ENCODE results near the gene GPR150.

Gene GPR150
- total RNA-seq, result 0 to 1.7 (median 1.0) reads per million in 4 donors

DNA sequence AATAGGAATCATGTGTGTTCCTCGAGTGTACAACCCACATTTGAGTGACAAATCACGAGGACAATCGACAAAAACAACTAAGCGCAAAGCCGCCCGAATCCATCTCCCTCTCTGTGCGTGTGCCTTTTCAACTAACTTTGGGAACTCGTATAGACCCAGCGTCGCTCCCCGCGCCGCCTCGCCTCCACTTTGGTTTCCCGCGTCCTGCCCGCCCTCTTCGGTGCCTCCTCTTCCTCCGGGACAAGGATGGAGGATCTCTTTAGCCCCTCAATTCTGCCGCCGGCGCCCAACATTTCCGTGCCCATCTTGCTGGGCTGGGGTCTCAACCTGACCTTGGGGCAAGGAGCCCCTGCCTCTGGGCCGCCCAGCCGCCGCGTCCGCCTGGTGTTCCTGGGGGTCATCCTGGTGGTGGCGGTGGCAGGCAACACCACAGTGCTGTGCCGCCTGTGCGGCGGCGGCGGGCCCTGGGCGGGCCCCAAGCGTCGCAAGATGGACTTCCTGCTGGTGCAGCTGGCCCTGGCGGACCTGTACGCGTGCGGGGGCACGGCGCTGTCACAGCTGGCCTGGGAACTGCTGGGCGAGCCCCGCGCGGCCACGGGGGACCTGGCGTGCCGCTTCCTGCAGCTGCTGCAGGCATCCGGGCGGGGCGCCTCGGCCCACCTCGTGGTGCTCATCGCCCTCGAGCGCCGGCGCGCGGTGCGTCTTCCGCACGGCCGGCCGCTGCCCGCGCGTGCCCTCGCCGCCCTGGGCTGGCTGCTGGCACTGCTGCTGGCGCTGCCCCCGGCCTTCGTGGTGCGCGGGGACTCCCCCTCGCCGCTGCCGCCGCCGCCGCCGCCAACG, at the start of gene GPR150:
TSS of gene GPR150 (plus strand) at position 58 of the 840 bp plus-strand sequence. CDS start at position 247, 189 bp downstream.
- peak; percentile 37 to 72 (median 47) for DNase-seq

DNA sequence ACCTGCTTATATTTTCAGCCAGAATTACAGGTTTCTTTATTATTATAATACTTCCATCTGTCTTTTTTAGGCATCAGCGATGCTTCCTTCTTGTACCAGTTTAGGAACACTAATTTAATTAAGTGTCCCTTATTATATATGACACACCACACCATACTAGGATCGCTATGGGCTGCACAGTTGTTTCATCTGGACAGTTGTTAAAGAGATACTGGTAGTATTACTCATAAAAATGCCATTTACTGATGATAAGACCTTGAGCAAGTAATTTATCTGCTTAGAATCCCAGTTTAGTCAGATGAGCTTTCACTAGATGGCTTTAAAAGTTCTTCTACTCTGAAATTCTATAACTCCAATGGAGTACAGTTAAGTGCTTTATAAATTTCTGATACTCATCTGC, 47.9 kb upstream of the GPR150 start:
- no peak for DNase-seq

DNA sequence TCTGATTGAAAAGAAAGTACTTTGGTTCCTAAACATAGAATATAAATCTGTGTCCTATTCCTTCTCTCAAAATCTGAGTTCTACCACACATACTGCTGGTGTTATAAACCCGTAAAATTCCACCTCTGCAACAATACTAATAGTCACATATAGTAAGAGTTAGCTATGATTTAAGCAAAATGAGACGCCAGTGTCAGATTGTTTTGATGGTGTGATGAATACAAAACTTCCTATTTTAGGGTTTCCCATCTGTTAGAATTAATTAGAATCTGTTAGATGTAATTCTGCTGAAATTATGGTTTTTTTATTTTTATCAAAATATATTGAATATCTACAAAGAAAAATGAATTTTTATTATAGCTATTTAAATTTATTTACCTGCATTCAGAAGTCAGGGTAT, 38.3 kb upstream of the GPR150 start:
- no peak for DNase-seq

DNA sequence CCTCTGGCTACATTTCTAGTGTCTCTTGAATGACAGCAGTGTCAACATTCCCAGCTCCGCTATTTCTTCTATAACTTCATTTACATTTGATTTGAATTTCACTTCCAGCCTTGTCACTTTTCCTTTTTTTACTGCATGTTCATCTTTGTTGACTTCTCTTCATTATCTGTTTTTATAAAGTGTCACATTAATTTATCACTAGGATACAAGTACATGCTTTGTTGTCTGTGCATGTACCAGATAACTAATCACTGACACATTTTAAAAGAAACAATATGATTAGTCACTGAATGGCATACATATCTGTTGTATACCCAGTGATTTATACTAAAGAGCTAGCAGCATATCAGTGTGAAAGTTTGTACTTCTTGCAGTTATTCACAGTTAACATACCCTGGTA, 35.9 kb upstream of the GPR150 start:
- no peak for DNase-seq

DNA sequence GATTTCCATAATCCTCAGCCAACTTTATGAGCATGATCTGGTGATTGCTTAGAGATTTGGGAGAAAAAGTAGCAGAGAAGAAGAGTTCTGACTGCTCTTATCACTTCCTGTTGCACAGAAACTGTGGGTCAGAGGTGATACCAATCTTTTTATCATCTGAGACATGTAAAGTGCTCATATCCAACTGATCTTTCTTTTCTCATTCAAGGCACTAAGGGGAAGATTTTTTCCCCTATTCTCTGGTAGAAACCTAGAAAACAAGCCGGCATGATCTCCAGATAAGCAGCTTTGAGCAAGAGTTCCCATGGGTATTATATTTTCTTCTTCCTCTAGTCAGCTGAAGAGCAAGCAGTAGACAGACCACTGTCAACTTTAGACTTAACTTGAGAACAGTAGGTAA, 29.0 kb upstream of the GPR150 start:
- DNase-seq, result peak in 1 of 5 donors; percentile 37

DNA sequence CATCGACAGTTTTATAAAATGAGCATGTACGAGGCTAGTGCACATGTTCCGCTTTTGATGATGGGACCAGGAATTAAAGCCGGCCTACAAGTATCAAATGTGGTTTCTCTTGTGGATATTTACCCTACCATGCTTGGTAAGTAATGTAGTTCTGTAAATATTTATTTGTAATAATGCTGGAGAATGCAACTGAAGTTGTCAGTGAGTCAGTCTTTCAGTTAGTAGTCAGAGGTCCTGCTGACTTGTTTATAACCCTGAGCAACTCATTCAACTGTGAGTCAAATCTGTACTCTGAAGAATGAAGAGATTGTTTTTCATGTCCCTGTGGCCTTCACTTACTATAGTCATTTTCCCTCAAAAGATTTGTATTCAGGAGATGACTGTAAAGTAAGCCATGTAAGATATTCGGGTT, 28.4 kb upstream of the GPR150 start:
- peak in 1 of 5 donors; percentile 81 for DNase-seq

DNA sequence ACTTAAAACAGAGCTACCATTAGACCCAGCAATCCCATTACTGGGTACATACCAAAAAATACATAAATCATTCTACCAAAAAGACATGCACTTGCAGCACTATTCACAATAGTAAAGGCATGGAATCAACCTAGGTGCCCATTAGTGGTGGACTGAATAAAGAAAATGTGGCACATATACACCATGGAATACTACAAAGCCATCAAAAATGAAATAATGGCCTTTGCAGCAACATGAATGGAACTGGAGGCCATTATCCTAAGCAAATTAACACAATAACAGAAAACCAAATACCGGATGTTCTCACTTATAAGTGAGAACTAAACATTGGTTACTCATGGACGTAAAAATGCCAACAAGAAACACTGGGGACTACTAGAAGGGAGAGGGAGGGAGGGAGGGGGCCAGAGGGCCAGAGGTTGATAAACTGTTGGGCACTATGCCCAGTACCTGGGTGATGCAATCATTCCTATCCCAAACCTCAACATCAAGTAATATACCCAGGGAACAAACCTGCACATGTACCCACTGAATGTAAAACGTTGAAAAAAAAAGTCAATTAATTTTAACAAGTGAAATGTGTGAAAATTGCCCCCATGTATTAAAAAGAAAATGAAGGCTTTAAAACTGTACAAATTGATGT, 24.5 kb upstream of the GPR150 start:
- no peak for DNase-seq

DNA sequence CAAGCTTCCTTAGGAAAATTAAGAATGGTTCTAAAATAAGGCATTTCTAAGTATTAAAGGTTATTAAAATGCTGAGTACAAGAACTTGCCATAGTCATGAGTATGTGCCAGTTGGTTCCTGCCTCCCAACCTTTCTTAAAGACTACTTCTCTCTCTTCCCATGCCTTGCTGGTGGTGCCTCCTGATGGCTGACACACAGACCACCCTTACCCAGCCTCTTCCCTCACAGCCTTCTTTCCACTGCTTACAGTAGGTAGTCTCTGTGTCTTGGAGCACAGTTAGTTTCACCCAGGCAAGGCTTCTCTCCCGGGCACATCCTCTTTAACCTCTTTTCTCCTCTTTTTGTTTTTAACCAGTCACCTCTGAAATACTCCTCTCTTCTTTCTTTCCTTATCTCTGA, 20.6 kb upstream of the GPR150 start:
- DNase-seq, result no peak

DNA sequence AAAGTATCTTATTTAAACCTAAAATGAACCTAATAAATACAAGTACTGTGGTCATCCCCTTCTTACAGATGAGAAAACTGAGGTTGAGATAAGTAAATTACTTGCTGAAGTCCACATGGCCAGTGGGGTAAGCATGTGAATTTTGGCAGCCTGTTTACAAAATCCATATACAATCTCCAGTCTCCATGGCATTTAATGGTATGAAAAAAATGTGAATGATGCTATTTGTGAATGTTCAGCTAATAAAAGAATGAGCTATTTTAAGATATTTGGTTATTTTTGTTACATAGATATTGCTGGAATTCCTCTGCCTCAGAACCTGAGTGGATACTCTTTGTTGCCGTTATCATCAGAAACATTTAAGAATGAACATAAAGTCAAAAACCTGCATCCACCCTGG, 19.3 kb upstream of the GPR150 start:
- DNase-seq, result no peak

DNA sequence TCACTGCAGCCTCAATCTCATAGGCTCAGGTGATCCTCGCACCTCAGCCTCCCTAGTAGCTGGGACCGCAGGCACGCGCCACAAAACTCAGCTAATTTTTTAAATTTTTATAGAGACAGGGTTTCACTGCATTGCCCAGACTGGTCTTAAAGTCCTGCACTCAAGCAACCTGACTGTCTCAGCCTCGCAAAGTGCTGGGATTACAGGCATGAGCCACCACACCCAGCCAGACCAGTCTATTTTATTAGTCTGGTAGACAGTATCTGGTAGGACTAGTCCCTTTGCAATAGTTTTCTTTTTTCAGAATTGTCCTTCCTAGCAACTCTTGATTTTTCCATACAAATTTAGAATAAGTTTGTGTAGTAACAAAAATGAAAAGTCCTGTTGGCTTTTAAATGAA, 14.1 kb upstream of the GPR150 start:
- no peak for DNase-seq

DNA sequence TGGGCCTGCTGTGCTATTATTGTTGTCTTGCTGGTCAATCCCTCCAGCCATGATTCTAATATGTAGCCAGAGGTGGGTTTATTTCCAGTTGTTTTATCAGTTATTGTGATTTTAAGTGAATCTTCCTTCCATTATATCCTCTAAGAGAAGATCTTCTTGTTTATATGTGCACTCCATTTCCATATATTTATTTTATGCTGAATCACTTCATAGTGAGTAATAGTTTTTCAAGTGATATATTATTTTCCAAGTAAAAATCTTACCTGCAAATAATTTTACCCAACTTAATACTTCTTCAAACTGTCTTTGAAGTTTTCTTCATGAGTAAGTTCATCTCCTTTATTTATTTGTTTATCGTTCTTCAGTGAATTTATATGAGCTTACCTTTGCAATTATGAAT, 13.5 kb upstream of the GPR150 start:
- no peak for DNase-seq

DNA sequence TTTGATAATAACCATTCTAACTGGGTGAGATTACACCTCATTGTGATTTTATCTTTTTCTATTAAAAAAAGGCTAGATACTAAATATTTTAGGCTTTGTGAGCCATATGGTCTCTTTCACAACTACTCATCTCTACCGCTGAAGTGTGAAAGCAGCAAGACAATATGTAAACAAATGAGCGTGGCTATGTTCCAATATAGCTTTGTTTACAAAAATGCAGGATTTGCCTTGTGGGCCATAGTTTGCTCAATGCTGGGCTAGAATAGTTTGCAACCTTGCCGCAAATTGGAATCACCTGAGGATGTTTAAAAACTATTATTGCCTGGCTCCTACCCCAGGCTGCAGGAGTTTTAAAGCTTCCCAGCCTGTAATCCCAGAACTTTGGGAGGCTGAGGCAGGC, 10.2 kb upstream of the GPR150 start:
- no peak for DNase-seq

DNA sequence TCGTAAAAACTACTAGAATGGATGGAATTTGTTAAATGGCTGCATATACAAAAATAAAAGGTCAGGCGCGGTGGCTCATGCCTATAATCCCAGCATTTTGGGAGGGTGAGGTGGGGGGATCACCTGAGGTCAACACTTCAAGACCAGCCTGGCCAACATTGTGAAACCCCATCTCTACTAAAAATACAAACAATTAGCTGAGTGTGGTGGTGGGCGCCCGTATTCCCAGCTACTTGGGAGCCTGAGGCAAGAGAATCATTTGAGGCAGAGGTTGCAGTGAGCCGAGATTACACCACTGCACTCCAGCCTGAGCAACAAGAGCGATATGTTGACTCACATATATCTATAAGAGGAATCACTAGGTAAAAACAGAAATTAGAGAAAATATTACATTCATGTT, 9.3 kb upstream of the GPR150 start:
- DNase-seq, result no peak

DNA sequence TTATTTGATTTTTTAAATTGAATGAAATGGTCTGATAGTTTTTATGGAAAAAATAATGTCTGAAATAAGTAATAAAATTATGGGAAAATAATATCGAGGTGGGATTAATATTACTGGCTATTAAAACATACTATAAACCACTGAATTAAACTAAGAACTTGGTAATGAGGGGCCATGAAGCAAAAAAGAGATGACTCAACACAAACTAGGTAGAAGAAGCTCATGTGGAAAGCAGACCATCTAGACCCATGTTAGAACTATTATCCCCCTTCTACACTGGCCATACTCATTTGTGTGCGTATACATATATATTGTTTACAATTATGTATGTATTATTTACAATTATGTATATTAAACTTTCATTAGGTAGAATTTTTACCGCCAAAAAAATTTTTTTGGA, 8.5 kb upstream of the GPR150 start:
- DNase-seq, result no peak

DNA sequence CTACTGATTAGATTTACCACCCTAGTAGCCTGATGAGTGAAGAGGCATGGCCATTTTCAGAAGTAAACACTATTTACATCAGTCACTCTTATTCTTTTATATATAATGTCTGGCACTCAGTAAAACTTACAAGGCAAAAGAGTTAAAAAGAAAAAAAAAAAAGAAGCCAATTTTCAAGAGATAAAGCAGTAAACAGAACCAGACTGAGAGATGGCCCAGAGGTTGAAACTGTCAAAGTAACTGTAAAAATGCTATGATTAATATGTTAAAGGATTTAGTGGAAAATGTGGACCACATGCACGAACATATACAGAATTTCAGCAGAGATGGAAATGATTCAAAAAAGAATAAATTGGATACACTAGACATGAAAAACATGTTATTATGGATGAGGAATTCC, 6.4 kb upstream of the GPR150 start:
- no peak for DNase-seq

DNA sequence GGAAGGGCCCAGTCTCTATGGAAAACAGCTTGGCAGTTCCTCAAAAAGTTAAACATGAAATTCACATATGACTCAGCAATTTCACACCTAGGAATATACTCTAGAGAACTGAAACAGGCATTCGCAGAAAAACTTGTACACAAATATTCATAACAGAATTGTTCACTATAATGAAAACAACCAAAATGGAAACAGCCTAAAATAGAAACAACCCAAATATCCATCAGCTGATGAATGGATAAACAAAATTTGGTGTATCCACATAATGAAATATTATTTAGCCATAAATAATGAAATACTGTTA, 4.8 kb upstream of the GPR150 start:
- peak in 1 of 5 donors; percentile 32 for DNase-seq

DNA sequence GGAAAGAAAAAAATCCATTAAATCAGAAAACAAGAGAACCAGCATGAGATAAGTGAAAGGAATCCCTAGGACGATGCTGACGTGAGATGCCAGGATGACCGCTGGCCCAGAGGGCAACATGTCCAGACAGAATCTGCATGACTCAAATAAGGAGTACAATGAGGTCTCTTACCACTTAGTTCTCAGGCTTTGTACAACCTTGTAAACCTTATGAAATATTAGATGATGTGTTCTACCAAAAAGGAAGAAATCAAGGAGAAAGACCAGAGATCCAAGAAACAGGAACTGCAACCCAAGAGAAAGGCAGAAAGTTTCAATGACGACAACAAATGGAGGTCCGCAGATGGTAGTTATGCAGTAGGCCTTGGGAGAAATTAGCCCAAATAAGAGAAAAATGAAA, 2.8 kb upstream of the GPR150 start:
- DNase-seq, result no peak

DNA sequence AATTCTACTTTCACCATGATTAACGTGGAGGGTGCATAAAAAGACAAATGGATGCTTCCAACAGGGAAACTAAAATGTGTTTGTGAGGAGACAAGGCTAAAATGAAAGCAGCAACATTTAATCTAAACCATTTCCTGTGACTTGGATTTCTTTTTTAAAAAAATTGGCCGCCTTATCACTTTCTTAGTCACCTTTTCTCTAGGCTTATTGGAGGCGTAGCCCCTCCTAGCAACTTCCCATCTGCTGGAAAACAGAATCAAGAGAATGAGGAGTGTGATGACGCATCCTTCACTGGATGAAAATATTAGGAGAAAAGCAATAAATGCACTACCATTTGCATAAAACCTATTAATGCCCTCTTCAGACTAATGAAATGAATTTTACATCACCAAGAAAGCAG, 791 bp upstream of the GPR150 start:
- DNase-seq, result no peak

DNA sequence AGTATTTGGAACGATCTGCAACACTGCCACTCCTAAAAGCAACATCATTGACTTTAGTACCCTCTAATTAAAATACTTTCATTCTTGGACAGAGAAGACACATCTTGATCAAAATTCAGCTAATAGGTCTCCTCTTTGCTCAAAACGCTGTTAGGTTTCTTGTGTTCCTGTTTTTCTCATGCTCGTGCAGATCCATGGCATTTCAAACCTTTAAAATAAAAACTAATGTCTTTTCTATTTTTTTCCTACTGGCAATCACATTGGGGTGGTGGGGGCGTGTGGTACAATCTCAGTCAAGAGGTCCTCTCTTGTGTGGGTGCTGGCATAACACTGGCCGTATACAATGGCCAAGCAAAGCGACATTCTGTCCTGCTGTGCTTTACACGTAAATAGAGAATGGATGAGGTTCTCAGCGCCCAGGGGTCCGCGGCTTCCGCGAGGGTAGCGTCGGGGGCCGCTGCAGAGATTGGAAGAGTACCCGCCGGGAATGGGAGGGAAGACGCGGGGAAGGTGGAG, 315 bp upstream of the GPR150 start:
- DNase-seq, result no peak

DNA sequence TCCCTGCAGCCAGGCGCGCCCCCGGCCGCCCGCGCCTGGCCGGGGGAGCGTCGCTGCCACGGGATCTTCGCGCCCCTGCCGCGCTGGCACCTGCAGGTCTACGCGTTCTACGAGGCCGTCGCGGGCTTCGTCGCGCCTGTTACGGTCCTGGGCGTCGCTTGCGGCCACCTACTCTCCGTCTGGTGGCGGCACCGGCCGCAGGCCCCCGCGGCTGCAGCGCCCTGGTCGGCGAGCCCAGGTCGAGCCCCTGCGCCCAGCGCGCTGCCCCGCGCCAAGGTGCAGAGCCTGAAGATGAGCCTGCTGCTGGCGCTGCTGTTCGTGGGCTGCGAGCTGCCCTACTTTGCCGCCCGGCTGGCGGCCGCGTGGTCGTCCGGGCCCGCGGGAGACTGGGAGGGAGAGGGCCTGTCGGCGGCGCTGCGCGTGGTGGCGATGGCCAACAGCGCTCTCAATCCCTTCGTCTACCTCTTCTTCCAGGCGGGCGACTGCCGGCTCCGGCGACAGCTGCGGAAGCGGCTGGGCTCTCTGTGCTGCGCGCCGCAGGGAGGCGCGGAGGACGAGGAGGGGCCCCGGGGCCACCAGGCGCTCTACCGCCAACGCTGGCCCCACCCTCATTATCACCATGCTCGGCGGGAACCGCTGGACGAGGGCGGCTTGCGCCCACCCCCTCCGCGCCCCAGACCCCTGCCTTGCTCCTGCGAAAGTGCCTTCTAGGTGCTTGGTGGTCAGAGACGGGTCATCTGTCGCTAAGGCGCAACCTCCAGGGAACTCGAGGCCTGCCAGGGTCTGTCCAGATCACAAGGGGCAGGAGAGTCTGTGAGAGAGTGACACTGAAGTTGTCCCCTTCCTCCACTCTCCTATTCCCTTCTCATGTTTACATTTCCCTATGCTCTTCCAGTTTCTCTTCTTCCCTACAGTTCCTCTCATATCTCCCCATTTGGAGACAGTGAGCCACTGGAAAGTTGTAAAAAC, 1.3 kb downstream of the GPR150 start:
- peak in 4 of 5 donors; percentile 29 to 61 (median 34) for DNase-seq

DNA sequence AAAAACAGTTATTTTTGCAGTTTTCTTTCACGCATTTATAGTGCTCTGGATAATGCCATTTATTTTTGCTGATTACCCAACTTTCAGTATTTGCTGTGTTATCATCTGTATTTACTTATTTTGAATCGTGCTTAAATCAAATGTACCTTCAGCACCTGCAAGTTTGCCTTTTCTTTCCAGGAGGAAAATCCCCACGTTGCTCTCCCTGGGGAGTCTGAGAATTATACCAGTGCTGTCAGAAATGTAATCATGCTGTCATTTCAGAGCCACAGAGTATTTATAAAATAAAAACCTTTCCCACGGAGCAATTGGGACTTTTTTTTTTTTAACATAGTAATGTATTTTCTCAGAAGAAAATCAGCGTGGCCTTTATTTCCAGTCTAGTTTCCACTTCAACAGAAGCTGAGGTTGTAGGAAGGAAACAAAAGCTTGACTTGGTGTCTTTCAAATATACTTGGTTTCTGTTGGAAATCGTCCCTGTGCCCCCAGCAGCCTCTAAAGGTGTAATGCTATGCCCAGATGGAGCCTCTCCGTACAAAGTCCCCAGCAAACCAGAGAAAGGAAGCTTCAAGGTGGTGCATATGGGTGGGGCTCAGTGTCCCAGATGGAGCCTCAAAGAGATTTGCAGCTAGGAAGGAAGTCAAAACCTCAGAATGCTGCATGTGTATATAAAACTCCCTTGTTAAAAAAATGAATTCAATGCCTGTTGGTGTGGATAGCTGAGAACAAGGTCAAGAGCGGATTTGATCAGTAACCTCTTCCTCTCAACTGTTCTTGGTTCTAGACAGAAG, 2.1 kb downstream of the GPR150 start:
- peak in 4 of 5 donors; percentile 5 to 45 (median 23) for DNase-seq

DNA sequence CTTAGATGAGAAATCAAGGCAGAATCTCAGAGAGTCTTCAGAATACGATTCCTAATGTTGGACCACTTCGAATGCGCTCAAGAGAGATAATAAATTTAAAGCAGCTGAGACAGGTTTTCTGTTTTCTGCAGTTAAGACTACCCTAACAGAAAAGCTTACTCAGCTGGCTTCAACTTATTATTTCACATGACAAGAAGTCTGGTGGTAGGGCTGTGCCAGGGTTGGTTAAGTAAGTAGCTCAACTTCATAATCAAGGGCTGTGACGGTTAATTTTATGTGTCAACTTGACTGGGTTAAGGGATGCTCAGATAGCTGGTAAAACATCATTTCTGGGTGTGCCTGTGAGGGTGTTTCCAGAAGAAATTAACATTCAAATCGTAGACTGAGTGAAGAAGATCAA, 3.8 kb downstream of the GPR150 start:
- DNase-seq, result no peak

All from T-helper 1 cell (primary cell).